ENCODE measurements around the gene MAN2B2.

Gene MAN2B2

GRCh38 chr4:6618386-6619115 is 43.6 kb downstream of the MAN2B2 start:
- TF ChIP-seq CTCF (IDR thresholded peaks at IDR 0.05; ENCODE audit: low read depth, low read length) = no peak

GRCh38 chr4:6619116-6619465 is 44.1 kb downstream of the MAN2B2 start:
- H3K4me3 ChIP-seq (ENCODE audit: low read depth, low read length) = no peak overlapping the region
- TF ChIP-seq CTCF (IDR thresholded peaks at IDR 0.05; ENCODE audit: low read depth, low read length) = no peak

More at GRCh38 chr4:6618386-6619115, 43.6 kb downstream of the MAN2B2 start:
- H3K4me3 ChIP-seq (ENCODE audit: low read depth, low read length) = no peak overlapping the region

- TF ChIP-seq CTCF (IDR thresholded peaks at IDR 0.05; ENCODE audit: low read depth, low read length) = no peak
Measured at GRCh38 chr4:6619466-6620255, 44.7 kb downstream of the MAN2B2 start.

GRCh38 chr4:6620296-6620695 is 45.3 kb downstream of the MAN2B2 start:
- H3K4me3 ChIP-seq (ENCODE audit: low read depth, low read length) = no peak overlapping the region
- no peak for TF ChIP-seq CTCF (IDR thresholded peaks at IDR 0.05; ENCODE audit: low read depth, low read length)

More at GRCh38 chr4:6619466-6620255, 44.7 kb downstream of the MAN2B2 start:
- H3K4me3 ChIP-seq (ENCODE audit: low read depth, low read length) = no peak overlapping the region

- TF ChIP-seq CTCF (IDR thresholded peaks at IDR 0.05; ENCODE audit: low read depth, low read length) = no peak
- no peak overlapping the region for H3K4me3 ChIP-seq (ENCODE audit: low read depth, low read length)
Measured at GRCh38 chr4:6620891-6621555, 46.0 kb downstream of the MAN2B2 start.

GRCh38 chr4:6621556-6621927 is 46.6 kb downstream of the MAN2B2 start:
- no peak overlapping the region for H3K4me3 ChIP-seq (ENCODE audit: low read depth, low read length)
- no peak for TF ChIP-seq CTCF (IDR thresholded peaks at IDR 0.05; ENCODE audit: low read depth, low read length)

GRCh38 chr4:6622744-6623143 is 47.8 kb downstream of the MAN2B2 start:
- no peak overlapping the region for H3K4me3 ChIP-seq (ENCODE audit: low read depth, low read length)
- TF ChIP-seq CTCF (IDR thresholded peaks at IDR 0.05; ENCODE audit: low read depth, low read length) = no peak

Measured in WI38 (cell line).